Fibroblast of the aortic adventitia (primary cell): ENCODE data around the gene GDF3. TPM values are rescaled to one million over a fixed set of nuclear protein-coding genes. Genes with fewer than 3 reads are reported as not detected.
"Not testable (repeated sequence)": the region's sequence is repeated elsewhere in the genome, so short reads cannot be mapped to it uniquely, and the experiment has no call there.

Experiments used
- DNase-seq: peaks from one replicate; pipeline ENCODE4 v3.0.0-alpha.2; 2010; ENCODE audit warnings: low read depth
- H3K4me3 ChIP-seq: 2 replicates; pipeline ENCODE4 v1.5.1; 2011; ENCODE audit warnings: low read depth, mild to moderate bottlenecking, control low read depth, low read length, moderate library complexity
- CTCF ChIP-seq: IDR thresholded peaks from 2 replicates; pipeline ENCODE4 v1.5.1; 2011; ENCODE audit warnings: mild to moderate bottlenecking, low read length, control low read depth, inconsistent platforms; ENCODE audit not compliant: insufficient read depth
- total RNA-seq: library from RNA; depleted of rRNA; stranded (reverse); fragments of >200 nt; gene quantifications from 2 replicates; pipeline ENCODE4 v1.2.3, GENCODE V29; 2012; ENCODE audit warnings: low replicate concordance

Gene GDF3
- total RNA-seq, 1 donor = not detected

GRCh38 chr12:7694556-7695236 lies 879 bp downstream of the GDF3 start:
- TF ChIP-seq CTCF = no peak
- no peak overlapping the region for H3K4me3 ChIP-seq
- no peak for DNase-seq

- H3K4me3 ChIP-seq = no peak overlapping the region
- DNase-seq = no peak
- no peak for TF ChIP-seq CTCF
These were observed 1.8 kb downstream of the GDF3 start for GRCh38 chr12:7693793-7694192.

- H3K4me3 ChIP-seq = no peak overlapping the region
- DNase-seq = no peak
- TF ChIP-seq CTCF = no peak
These were observed 14.0 kb downstream of the GDF3 start for GRCh38 chr12:7681535-7681934.

- DNase-seq = no peak
- H3K4me3 ChIP-seq = no peak overlapping the region
- TF ChIP-seq CTCF = no peak
These were observed 16.1 kb downstream of the GDF3 start for GRCh38 chr12:7679251-7680045.

- TF ChIP-seq CTCF = no peak
- no peak overlapping the region for H3K4me3 ChIP-seq
- no peak for DNase-seq
These were observed 16.8 kb downstream of the GDF3 start for GRCh38 chr12:7678744-7679143.

- peak; percentile 33 for TF ChIP-seq CTCF
- DNase-seq = peak; percentile 60
- H3K4me3 ChIP-seq = not testable (repeated sequence)
These were observed 18.1 kb downstream of the GDF3 start for GRCh38 chr12:7677432-7677888.

GRCh38 chr12:7675455-7675854 lies 20.1 kb downstream of the GDF3 start:
- not testable (repeated sequence) for DNase-seq, H3K4me3 ChIP-seq
